Heart left ventricle (tissue), 13 donors: ENCODE measurements around the gene TTLL12.

Experiments used
- CTCF ChIP-seq, 12 donors: fragments of 200-600 bp; sonication (generic) in 4 of 12; IDR thresholded peaks; one replicate each; pipeline versions ENCODE4 v1.5.0 to v1.8.0; 2018 to 2022; ENCODE audit warnings: antibody characterized with exemption in 12 of 12, mild to moderate bottlenecking in 5 of 12
- POLR2A ChIP-seq, 2 donors: fragments of 450-650 bp; IDR thresholded peaks; one replicate each; pipeline ENCODE4 v1.6.1; 2017; ENCODE audit warnings: antibody characterized with exemption in 2 of 2, mild to moderate bottlenecking in 2 of 2, moderate library complexity in 2 of 2
- donor health status: ischemic (EF 13 %, LVEDD 7.1; RV severe dilation, severe dysfunction).
- donor health status: DM: no; HTN: yes; CAD: no.
- donor health status: DM: no; HTN: no; CAD: no.
- donor health status: ischemic (EF 25% LVEDD 6.9; RV normal size, moderate dysfunction).
- donor health status: ischemic (EF 25% LVEDD 5.7; RV mildly dilated, moderate dysfunction).
- donor health status: ischemic (EF 35%, LVEDD 5.7; RV mildly dilated, moderate dysfunction).
- donor health status: nonischemic (EF 11% LVEDD 7.7; RV severe dilation, severe dysfunction).
- donor health status: DM: yes; HTN: yes; CAD: no.
- donor health status: PGD.
- donor health status: ischemic (EF 29% LVEDD 5.4; RV normal size, mild dysfunction).
- donor health status: nonischemic (EF 23%, LVEDD 6.1; RV moderate dilation, normal function).

- TF ChIP-seq POLR2A (IDR thresholded peaks at IDR 0.05) (no peak), CTCF (IDR thresholded peaks at IDR 0.05) (no peak)
These were observed 22.0 kb upstream of the TTLL12 start for GRCh38 chr22:43208703-43209522.
